Endothelial cell of umbilical vein (primary cell): ENCODE measurements around the gene NAV2. TPM values are rescaled to one million over a fixed set of nuclear protein-coding genes. Genes with fewer than 3 reads are reported as not detected.

Experiments used
- BruUV-seq: library from RNA; stranded (reverse); fragments of 400-500 nt; replicated peaks from 2 replicates; lab custom pipeline; 2021; lab: Mats Ljungman, UMichigan
- CTCF ChIA-PET: fragments of 300-600, 350-600 bp; sonication (Branson Sonifier 250); formaldehyde crosslinking; loops from one replicate; lab custom pipeline; 2021; ENCODE audit warnings: antibody characterized with exemption, inconsistent platforms; lab: Charles Lee
- POLR2A ChIA-PET: fragments of 300-600, 350-600 bp; sonication (Branson Sonifier 250); formaldehyde crosslinking; loops from one replicate; lab custom pipeline; 2021; ENCODE audit warnings: antibody characterized with exemption, inconsistent platforms; lab: Charles Lee
- DNase-seq: peaks from one replicate; pipeline ENCODE4 v3.0.0-alpha.2; 2011; ENCODE audit warnings: low read depth, low spot score
- FAIRE-seq: peaks from 2 replicates; lab custom pipeline; 2011; peaks lifted over from hg19 to GRCh38; lab: Jason Lieb, UNC
- H2AFZ ChIP-seq: 2 replicates; pipeline ENCODE4 v1.6.0; 2012; ENCODE audit warnings: low read depth, low read length, control low read depth, inconsistent platforms
- H3K27ac ChIP-seq: 2 replicates; pipeline ENCODE4 v1.5.1; 2011; ENCODE audit warnings: low read depth, mild to moderate bottlenecking, control low read depth, low read length, moderate library complexity; ENCODE audit not compliant: insufficient read depth
- H3K27me3 ChIP-seq, 2 experiments: 2 replicates each; pipeline versions ENCODE4 v1.6.0 to v1.6.1; 2011; ENCODE audit warnings: low read length in 2 of 2, mixed read lengths in 1 of 2; ENCODE audit not compliant: control insufficient read depth in 2 of 2, insufficient read depth in 2 of 2
- H3K36me3 ChIP-seq, 2 experiments: 2 replicates in 1 of 2; 3 replicates in 1 of 2; pipeline ENCODE4 v1.5.1; 2011; ENCODE audit warnings: low read length in 2 of 2, mild to moderate bottlenecking in 1 of 2, moderate library complexity in 1 of 2; ENCODE audit not compliant: control insufficient read depth in 2 of 2, insufficient read depth in 2 of 2; ENCODE audit errors: extremely low read depth in 1 of 2
- H3K4me1 ChIP-seq: 3 replicates; pipeline ENCODE4 v1.5.1; 2011; ENCODE audit warnings: mild to moderate bottlenecking, low read length; ENCODE audit not compliant: control insufficient read depth, insufficient read depth; ENCODE audit errors: extremely low read depth
- H3K4me2 ChIP-seq: 2 replicates; pipeline ENCODE4 v1.6.1; 2011; ENCODE audit warnings: low read length, control low read depth, mixed read lengths; ENCODE audit not compliant: insufficient read depth
- H3K4me3 ChIP-seq, 3 experiments: fragments of 200-600 bp in 1 of 3; sonication (generic), shearing (Covaris generic) in 1 of 3; replicated peaks in 1 of 3; 2 replicates each; pipeline ENCODE4 v1.5.1; 2011 to 2016; ENCODE audit warnings: control low read depth in 3 of 3, low read length in 3 of 3, mild to moderate bottlenecking in 2 of 3, inconsistent platforms in 1 of 3, low read depth in 1 of 3, moderate library complexity in 1 of 3; ENCODE audit not compliant: insufficient read depth in 1 of 3
- H3K79me2 ChIP-seq: 2 replicates; pipeline ENCODE4 v1.6.0; 2012; ENCODE audit warnings: low read length, inconsistent platforms; ENCODE audit not compliant: control insufficient read depth, insufficient read depth
- H3K9ac ChIP-seq: replicated peaks from 2 replicates; pipeline ENCODE3; 2011; ENCODE audit warnings: low read length, control low read depth; ENCODE audit not compliant: insufficient read depth; ENCODE audit errors: extremely low read depth
- H3K9me1 ChIP-seq: replicated peaks from 3 replicates; pipeline ENCODE4 v1.6.0; 2011; ENCODE audit warnings: mild to moderate bottlenecking, low read length; ENCODE audit not compliant: control insufficient read depth, insufficient read depth; ENCODE audit errors: extremely low read depth
- H3K9me3 ChIP-seq: replicated peaks from 2 replicates; pipeline ENCODE4 v1.5.1; 2012; ENCODE audit warnings: low read length, inconsistent platforms; ENCODE audit not compliant: control insufficient read depth, insufficient read depth
- H4K20me1 ChIP-seq: replicated peaks from 2 replicates; pipeline ENCODE3; 2011; ENCODE audit warnings: mild to moderate bottlenecking, low read length; ENCODE audit not compliant: control insufficient read depth, insufficient read depth; ENCODE audit errors: extremely low read depth
- CTCF ChIP-seq, 2 donors: IDR thresholded peaks; 1 replicate in 1 of 2; 2 replicates in 1 of 2; pipeline ENCODE4 v1.5.1; 2011; ENCODE audit warnings: low read length in 2 of 2, mild to moderate bottlenecking in 2 of 2, moderate library complexity in 2 of 2, control low read depth in 1 of 2, inconsistent platforms in 1 of 2, low read depth in 1 of 2; ENCODE audit not compliant: insufficient read depth in 1 of 2; ENCODE audit errors: extremely low read depth in 1 of 2
- EZH2 ChIP-seq: IDR thresholded peaks from 2 replicates; pipeline ENCODE4 v1.6.1; 2012; ENCODE audit warnings: borderline replicate concordance, low read depth, mild to moderate bottlenecking, moderate library complexity, low read length, inconsistent platforms; ENCODE audit not compliant: severe bottlenecking
- FOS ChIP-seq: IDR thresholded peaks from 2 replicates; pipeline ENCODE4 v1.6.1; 2011; ENCODE audit warnings: mild to moderate bottlenecking, low read length, moderate library complexity, borderline replicate concordance; ENCODE audit not compliant: insufficient read depth
- GATA2 ChIP-seq: IDR thresholded peaks from 2 replicates; pipeline ENCODE4 v1.7.0; 2011; ENCODE audit warnings: low read depth, mild to moderate bottlenecking, moderate library complexity, mixed read lengths, low read length; ENCODE audit not compliant: insufficient read length, insufficient read depth
- JUN ChIP-seq: IDR thresholded peaks from 2 replicates; pipeline ENCODE4 v1.6.1; 2011; ENCODE audit warnings: borderline replicate concordance, low read depth; ENCODE audit not compliant: insufficient read length, insufficient read depth
- MAX ChIP-seq: IDR thresholded peaks from 2 replicates; pipeline ENCODE4 v1.6.1; 2011; ENCODE audit not compliant: insufficient read depth, insufficient read length
- MYC ChIP-seq: IDR thresholded peaks from one replicate; pipeline ENCODE4 v1.6.1; 2011; ENCODE audit warnings: mild to moderate bottlenecking, low read depth, low read length
- POLR2A ChIP-seq: IDR thresholded peaks from 2 replicates; pipeline ENCODE4 v1.6.1; 2012; ENCODE audit warnings: low read depth, mild to moderate bottlenecking, control low read depth, low read length
- POLR2AphosphoS5 ChIP-seq: IDR thresholded peaks from 2 replicates; pipeline ENCODE4 v1.6.1; 2012; ENCODE audit warnings: low read depth, mild to moderate bottlenecking, control low read depth, low read length, moderate library complexity; ENCODE audit not compliant: insufficient read depth
- dilution Hi-C: fragments of 300-500 bp; cut with MboI; formaldehyde crosslinking; loops from one replicate; pipeline ENCODE4 v1.15.0; 2019; ENCODE audit warnings: low sequenced_read_pairs; ENCODE audit not compliant: extremely low pct_ligation_motif_present
- intact Hi-C: fragments of 100-400 bp; cut with micrococcal nuclease; formaldehyde crosslinking; loops from one replicate; pipeline ENCODE4 v1.10.0; 2022
- polyA plus RNA-seq, 4 experiments: library from polyadenylated mRNA; depleted of rRNA in 3 of 4; stranded (reverse) in 3 of 4; unstranded in 1 of 4; fragments of >200 nt; gene quantifications; 2 replicates each; pipeline versions ENCODE4 v1.2.1 to v1.2.3, GENCODE V29; 2011 to 2012; ENCODE audit warnings: missing spikeins in 1 of 4
- total RNA-seq: library from RNA; stranded (reverse); gene quantifications from 2 replicates; pipeline ENCODE4 v1.2.3, GENCODE V29; 2021

NAV2 gene
- total and polyA plus RNA-seq, 2 donors (not counting 3 experiments of a cell fraction or from before 2014, with no cell fraction given): 10.9 to 68.0 TPM

GRCh38 chr11:19989191-19989590 is 276.6 kb downstream of the NAV2 start:
- Histone ChIP-seq H3K4me3 (no peak overlapping the region), H3K9me3 (no peaks in the 10 kb centered on the region), H3K9ac (no peak overlapping the region), H3K4me1 (no peaks in the 10 kb centered on the region), H3K9me1 (no peaks in the 10 kb centered on the region), H3K4me2 (no peak overlapping the region), H3K27ac (no peak overlapping the region), H2AFZ (no peak overlapping the region), H3K79me2 (no peaks in the 10 kb centered on the region), H3K27me3 (no peaks in the 10 kb centered on the region), H3K36me3 (peaks cover 0 to 3% of the 10 kb centered on the region in 2 experiments), H4K20me1 (no peaks in the 10 kb centered on the region)
- BruUV-seq: no TSS peak
- FAIRE-seq (no peak), DNase-seq (no peak)
- ChIA-PET CTCF (no interaction called here), POLR2A (no interaction called here)
- intact Hi-C loops: no loop called here
- no peak for TF ChIP-seq CTCF (IDR thresholded peaks at IDR 0.05; ENCODE audit: extremely low read depth in 1 of 2, insufficient read depth in 1 of 2, low read depth in 1 of 2, low read length in 2 of 2)
- TF ChIP-seq EZH2: no peak
- TF ChIP-seq MAX: no peak
- no peak for TF ChIP-seq MYC
- TF ChIP-seq POLR2AphosphoS5: no peak
- no peak for TF ChIP-seq GATA2
- TF ChIP-seq POLR2A: no peak
- TF ChIP-seq FOS: no peak
- no peak for TF ChIP-seq JUN
- dilution Hi-C loops: no loop called here
